SH-SY5Y (cell line): ENCODE measurements around the gene NLK.

Experiments
- GATA2 ChIP-seq: IDR thresholded peaks from 2 replicates; pipeline ENCODE4 v1.6.1; 2011; ENCODE audit warnings: mild to moderate bottlenecking, low read depth, low read length
- GATA3 ChIP-seq: IDR thresholded peaks from 2 replicates; pipeline ENCODE4 v1.6.1; 2011; ENCODE audit warnings: low read depth, mild to moderate bottlenecking, low read length, moderate library complexity

DNA sequence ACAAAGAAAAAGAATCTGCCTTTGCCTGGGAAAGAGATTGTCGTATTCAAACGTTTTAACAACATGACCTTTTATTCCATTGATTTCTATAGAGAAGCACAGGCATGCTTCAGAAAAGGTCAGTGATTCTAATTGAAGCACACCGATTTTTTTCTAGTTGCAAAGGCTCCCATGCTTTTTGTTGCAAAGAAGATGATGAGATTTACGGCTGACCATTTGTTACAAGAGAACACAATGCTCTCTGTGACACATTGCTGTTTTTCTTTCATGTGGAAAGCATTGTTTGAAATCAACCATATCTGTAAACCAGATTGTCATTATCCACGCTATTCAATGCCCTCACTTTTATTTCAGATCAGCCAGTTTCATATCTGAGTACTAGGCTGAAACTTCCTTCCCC, 99.8 kb downstream of the NLK start:
- TF ChIP-seq GATA2 (no peak), GATA3 (no peak)
